AG09309 (cell line): Measurements from ENCODE around the gene PHF3.

Experiments used
- DNase-seq: peaks from one replicate; pipeline ENCODE4 v3.0.0-alpha.2; 2010; ENCODE audit warnings: low read depth
- H3K4me3 ChIP-seq: 2 replicates; pipeline ENCODE4 v1.5.1; 2011; ENCODE audit warnings: mild to moderate bottlenecking, low read depth, low read length, moderate library complexity; ENCODE audit not compliant: control insufficient read depth
- TF ChIP-seq, protein P1 (sequence below): IDR thresholded peaks from 2 replicates; pipeline ENCODE4 v1.5.1; 2011; ENCODE audit warnings: mild to moderate bottlenecking, low read depth, low read length, inconsistent platforms; ENCODE audit not compliant: insufficient read depth, control insufficient read depth; ENCODE audit errors: missing control alignments

The PHF3 gene

DNA sequence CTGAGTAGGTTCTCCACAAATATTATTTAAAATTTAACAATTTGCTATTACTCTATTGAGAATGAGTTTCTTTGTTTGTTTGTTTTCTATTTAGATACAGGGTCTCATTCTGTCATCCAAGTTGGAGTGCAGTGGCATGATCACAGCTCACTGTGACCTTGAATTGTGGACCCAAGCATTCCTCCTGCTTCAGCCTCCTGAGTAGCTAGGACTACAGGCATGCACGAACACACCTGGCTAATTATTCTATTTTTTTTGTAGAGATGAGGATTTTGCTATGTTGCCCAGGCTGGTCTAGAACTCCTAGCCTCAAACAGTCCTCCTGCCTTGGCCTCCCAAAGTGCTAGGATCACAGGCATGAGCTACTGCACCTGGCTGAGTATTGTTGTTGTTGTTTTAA, 122.2 kb downstream of the PHF3 start:
- no peak overlapping the region for H3K4me3 ChIP-seq
- TF ChIP-seq, protein P1, sequence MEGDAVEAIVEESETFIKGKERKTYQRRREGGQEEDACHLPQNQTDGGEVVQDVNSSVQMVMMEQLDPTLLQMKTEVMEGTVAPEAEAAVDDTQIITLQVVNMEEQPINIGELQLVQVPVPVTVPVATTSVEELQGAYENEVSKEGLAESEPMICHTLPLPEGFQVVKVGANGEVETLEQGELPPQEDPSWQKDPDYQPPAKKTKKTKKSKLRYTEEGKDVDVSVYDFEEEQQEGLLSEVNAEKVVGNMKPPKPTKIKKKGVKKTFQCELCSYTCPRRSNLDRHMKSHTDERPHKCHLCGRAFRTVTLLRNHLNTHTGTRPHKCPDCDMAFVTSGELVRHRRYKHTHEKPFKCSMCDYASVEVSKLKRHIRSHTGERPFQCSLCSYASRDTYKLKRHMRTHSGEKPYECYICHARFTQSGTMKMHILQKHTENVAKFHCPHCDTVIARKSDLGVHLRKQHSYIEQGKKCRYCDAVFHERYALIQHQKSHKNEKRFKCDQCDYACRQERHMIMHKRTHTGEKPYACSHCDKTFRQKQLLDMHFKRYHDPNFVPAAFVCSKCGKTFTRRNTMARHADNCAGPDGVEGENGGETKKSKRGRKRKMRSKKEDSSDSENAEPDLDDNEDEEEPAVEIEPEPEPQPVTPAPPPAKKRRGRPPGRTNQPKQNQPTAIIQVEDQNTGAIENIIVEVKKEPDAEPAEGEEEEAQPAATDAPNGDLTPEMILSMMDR = no peak
- no peak for DNase-seq

DNA sequence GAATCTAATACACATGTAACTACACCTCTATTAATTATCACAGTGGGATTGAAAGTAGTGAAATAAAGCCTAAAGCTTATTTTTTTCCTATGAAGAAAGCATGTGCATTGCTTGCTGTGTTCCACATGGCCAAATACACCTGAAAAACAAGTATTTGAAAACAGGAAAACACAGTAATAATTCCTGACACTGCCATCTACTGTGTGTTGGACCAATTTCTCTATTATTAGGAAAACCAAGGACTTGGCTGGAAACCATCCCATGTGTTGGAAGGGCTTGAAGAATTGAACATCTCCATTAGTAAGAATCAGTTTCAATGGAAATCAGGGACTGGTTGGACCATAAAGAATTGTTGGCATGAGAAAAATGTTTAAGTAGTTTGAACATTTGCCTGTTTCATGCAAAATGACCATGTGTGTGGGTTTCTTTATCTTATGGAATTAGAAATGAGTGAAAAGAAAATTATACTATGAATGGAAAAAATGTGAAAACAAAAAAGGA, 124.1 kb downstream of the PHF3 start:
- no peak for DNase-seq
- no peak overlapping the region for H3K4me3 ChIP-seq
- TF ChIP-seq, protein P1 = no peak

DNA sequence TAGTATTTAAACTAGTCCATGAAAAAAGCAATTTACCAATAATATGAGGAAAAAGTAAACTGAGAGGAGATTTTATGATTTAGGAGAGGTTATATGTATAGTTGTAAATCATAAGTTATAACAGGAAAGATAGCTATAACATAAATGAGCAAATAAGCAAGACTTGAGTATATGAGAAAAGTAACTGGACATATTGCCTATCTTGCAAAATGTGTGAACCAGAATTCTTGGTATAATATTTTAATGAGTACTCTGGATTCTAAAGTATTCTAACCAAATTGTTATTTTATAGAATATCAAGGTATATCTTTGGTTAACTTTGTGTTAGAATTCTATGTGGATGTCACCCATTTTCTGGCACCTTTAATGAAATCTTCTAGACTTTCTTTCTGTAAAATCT, 124.6 kb downstream of the PHF3 start:
- DNase-seq = no peak
- no peak overlapping the region for H3K4me3 ChIP-seq
- TF ChIP-seq, protein P1 = no peak

DNA sequence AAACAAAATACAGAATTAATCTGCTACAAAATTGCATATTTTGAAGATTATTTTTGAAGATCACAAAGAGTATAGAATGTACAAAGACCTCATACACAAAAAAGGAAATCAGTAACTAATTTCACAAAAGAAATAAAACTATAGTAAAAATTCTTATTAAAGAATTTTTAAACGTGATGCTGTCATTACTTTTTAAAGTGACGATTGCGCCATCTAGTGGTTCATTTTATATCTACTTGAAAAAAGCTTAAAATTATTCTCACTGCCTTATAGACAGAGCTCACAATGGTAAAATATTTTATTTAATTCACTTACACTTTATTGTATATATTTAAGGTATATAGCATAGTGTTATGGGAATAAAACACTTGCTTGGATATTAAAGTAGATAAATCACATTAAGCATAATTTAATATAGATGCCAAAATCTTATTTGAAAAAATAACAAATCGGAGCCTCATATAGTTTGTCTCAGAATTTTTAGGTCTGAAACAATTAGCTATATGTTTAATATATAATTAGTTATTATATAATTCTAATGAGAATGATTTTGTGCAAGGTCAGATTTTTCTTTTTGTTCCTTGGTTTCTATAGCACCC, 128.8 kb downstream of the PHF3 start:
- TF ChIP-seq, protein P1 = peak; percentile 2
- no peak for DNase-seq
- H3K4me3 ChIP-seq = no peak overlapping the region
